Peyer's patch (tissue), 4 donors: Measurements from ENCODE around the gene SLC39A3.

ENCODE experiments used
- POLR2A ChIP-seq, 2 donors: fragments of 450-650 bp; IDR thresholded peaks; one replicate each; pipeline ENCODE4 v1.5.1; 2017; ENCODE audit warnings: antibody characterized with exemption in 2 of 2, mild to moderate bottlenecking in 2 of 2, moderate library complexity in 2 of 2
- TF ChIP-seq, protein P1 (sequence below), 6 experiments: fragments of 450-650 bp in 4 of 6; fragments of 200-600 bp in 2 of 6; sonication (generic) in 1 of 6; IDR thresholded peaks; one replicate each; pipeline ENCODE4 v1.5.1; 2017 to 2019; ENCODE audit warnings: antibody characterized with exemption in 6 of 6, mild to moderate bottlenecking in 3 of 6, moderate library complexity in 1 of 6

DNA sequence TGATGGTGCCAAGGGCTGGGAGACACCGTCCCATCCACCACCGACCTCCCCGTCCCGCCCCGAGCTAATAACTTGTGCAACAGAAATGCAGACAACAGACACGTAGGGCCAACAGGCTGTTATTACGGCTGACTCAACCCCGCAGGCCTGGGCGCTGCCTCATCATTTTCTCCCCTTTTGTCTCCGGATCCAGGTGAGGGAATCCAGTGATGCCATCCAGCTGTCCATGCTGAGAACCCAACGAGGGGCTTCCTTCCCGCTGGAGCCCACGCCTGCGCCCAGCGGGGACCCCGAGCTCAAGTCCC is 12.2 kb downstream of the SLC39A3 start:
- TF ChIP-seq, protein P1, sequence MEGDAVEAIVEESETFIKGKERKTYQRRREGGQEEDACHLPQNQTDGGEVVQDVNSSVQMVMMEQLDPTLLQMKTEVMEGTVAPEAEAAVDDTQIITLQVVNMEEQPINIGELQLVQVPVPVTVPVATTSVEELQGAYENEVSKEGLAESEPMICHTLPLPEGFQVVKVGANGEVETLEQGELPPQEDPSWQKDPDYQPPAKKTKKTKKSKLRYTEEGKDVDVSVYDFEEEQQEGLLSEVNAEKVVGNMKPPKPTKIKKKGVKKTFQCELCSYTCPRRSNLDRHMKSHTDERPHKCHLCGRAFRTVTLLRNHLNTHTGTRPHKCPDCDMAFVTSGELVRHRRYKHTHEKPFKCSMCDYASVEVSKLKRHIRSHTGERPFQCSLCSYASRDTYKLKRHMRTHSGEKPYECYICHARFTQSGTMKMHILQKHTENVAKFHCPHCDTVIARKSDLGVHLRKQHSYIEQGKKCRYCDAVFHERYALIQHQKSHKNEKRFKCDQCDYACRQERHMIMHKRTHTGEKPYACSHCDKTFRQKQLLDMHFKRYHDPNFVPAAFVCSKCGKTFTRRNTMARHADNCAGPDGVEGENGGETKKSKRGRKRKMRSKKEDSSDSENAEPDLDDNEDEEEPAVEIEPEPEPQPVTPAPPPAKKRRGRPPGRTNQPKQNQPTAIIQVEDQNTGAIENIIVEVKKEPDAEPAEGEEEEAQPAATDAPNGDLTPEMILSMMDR (IDR thresholded peaks at IDR 0.05), result no peak
- TF ChIP-seq POLR2A (IDR thresholded peaks at IDR 0.05), result no peak
